SK-MEL-5 (cell line): ENCODE data around the gene GLT1D1. TPM values are rescaled to one million over a fixed set of nuclear protein-coding genes. Genes with fewer than 3 reads are reported as not detected.
"Not testable (repeated sequence)": the region's sequence is repeated elsewhere in the genome, so short reads cannot be mapped to it uniquely, and the experiment has no call there.

ENCODE experiments used
- DNase-seq: peaks from one replicate; pipeline ENCODE4 v3.0.0-alpha.2; 2016; ENCODE audit warnings: low read depth, low spot score
- in situ Hi-C: cut with HindIII; loops from 2 replicates; pipeline ENCODE4 v1.10.0; 2016; ENCODE audit warnings: low sequenced_read_pairs, high pct_unique_total_duplicates, low pct_unique_long_range_greater_than_20kb
- total RNA-seq: library from RNA; depleted of rRNA; stranded (reverse); fragments of >200 nt; shearing (Covaris generic); gene quantifications from 2 replicates; pipeline ENCODE4 v1.2.3, GENCODE V29; 2014

GLT1D1 gene
- total RNA-seq, 1 experiment from 2014 or later, result 0.05 TPM

- peak; percentile 17 for DNase-seq
- in situ Hi-C loops, result no loop called here
Measured at GRCh38 chr12:128844031-128844635, 9.1 kb upstream of the GLT1D1 start.

GRCh38 chr12:128846671-128847070 lies 6.6 kb upstream of the GLT1D1 start:
- in situ Hi-C loops, DNase-seq: not testable (repeated sequence)

GRCh38 chr12:128848371-128848770 lies 4.9 kb upstream of the GLT1D1 start:
- no peak for DNase-seq
- in situ Hi-C loops, result no loop called here

- in situ Hi-C loops, DNase-seq: not testable (repeated sequence)
Measured at GRCh38 chr12:128849806-128850205, 3.5 kb upstream of the GLT1D1 start.

- no peak for DNase-seq
- in situ Hi-C loops, result no loop called here
Measured at GRCh38 chr12:128850400-128850799, 2.9 kb upstream of the GLT1D1 start.

GRCh38 chr12:128851429-128851828 lies 1.8 kb upstream of the GLT1D1 start:
- DNase-seq, in situ Hi-C loops: not testable (repeated sequence)

- in situ Hi-C loops, result no loop called here
- DNase-seq, result no peak
Measured at GRCh38 chr12:128852026-128852698, 1.1 kb upstream of the GLT1D1 start.

- no peak for DNase-seq
- in situ Hi-C loops, result no loop called here
Measured at GRCh38 chr12:128853600-128854197, 421 bp downstream of the GLT1D1 start.

GRCh38 chr12:128856035-128856790 lies 2.9 kb downstream of the GLT1D1 start:
- in situ Hi-C loops, result no loop called here
- DNase-seq, result no peak

- in situ Hi-C loops, result no loop called here
- no peak for DNase-seq
Measured at GRCh38 chr12:128856791-128857078, 3.5 kb downstream of the GLT1D1 start.

GRCh38 chr12:128857133-128857763 lies 4.0 kb downstream of the GLT1D1 start:
- no peak for DNase-seq
- in situ Hi-C loops, result no loop called here

GRCh38 chr12:128859311-128859710 lies 6.0 kb downstream of the GLT1D1 start:
- in situ Hi-C loops, result no loop called here

GRCh38 chr12:128861226-128862016 lies 8.1 kb downstream of the GLT1D1 start:
- DNase-seq, result no peak
- in situ Hi-C loops, result no loop called here

More at GRCh38 chr12:128859311-128859710, 6.0 kb downstream of the GLT1D1 start:
- DNase-seq, result no peak

- in situ Hi-C loops, result no loop called here
- no peak for DNase-seq
Measured at GRCh38 chr12:128863957-128864356, 10.7 kb downstream of the GLT1D1 start.

GRCh38 chr12:128864516-128865186 lies 11.4 kb downstream of the GLT1D1 start:
- in situ Hi-C loops, result no loop called here
- no peak for DNase-seq

GRCh38 chr12:128867466-128867865 lies 14.2 kb downstream of the GLT1D1 start:
- in situ Hi-C loops, result no loop called here

GRCh38 chr12:128871516-128871892 lies 18.2 kb downstream of the GLT1D1 start:
- in situ Hi-C loops, result no loop called here
- no peak for DNase-seq

More at GRCh38 chr12:128867466-128867865, 14.2 kb downstream of the GLT1D1 start:
- no peak for DNase-seq
